ENCODE measurements around the gene GNAI3.

Gene GNAI3

DNA sequence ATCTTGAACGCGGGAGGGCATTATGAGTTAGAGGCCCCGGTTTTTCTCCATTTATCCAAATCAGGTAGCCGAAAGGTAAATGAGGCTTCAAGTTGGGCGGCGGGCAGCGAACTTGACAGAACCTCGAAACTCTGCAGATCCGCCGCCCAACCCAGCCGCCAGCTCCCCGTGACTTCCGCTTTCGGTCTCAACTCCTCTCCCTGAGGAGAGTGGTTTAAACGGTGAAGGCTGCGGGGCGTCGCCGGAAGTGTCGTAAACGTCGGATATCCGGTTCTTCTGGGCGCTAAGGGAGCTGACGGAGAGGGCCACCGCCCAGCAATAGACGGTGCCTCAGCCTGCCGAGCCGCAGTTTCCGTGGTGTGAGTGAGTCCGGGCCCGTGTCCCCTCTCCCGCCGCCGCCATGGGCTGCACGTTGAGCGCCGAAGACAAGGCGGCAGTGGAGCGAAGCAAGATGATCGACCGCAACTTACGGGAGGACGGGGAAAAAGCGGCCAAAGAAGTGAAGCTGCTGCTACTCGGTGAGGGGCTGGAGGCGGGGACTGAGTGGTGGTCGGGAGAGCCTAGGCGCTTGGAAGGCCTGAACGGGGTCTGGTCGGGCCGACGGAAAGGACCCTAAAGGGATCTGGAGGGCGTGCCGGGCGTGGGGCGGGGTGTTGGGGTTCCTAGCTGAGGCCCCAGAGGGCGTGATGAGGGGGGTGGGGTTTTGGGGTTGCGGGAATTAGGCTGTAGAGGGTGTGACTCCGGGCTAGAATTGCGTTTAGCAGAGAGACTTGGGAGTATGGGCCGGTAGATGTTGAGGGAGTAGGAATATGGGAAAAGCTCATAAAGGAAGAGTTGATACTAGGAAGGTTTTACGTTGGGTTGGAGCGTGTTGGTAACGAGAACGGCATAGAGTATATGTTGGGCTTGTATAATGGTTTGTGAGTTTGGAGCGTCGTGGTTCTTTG is at the start of gene GNAI3:
TSS of gene GNAI3 (plus strand) at position 295 of the 947 bp plus-strand sequence. CDS start at position 401, 106 bp downstream.
- DNase-seq = peak; percentile 95

DNA sequence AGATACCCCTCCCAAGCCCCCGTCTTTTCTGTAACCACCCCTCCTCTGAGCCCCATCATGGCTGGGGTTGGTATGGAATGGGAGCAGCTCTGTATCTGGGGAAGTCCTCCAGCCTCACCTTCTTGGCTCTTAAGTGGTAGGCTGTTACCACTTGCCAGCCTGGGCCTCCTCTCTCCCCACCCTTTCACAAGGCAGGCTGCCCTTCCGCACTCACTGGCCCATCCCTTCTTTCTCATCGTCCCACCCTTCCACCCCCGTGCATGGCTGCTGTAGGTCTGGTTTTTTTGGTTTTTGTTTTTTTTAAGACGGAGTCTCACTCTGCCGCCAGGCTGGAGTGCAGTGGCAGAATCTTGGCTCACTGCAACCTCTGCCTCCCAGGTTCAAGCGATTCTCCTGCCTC is 49.3 kb upstream of the GNAI3 start:
- no peak for DNase-seq

DNA sequence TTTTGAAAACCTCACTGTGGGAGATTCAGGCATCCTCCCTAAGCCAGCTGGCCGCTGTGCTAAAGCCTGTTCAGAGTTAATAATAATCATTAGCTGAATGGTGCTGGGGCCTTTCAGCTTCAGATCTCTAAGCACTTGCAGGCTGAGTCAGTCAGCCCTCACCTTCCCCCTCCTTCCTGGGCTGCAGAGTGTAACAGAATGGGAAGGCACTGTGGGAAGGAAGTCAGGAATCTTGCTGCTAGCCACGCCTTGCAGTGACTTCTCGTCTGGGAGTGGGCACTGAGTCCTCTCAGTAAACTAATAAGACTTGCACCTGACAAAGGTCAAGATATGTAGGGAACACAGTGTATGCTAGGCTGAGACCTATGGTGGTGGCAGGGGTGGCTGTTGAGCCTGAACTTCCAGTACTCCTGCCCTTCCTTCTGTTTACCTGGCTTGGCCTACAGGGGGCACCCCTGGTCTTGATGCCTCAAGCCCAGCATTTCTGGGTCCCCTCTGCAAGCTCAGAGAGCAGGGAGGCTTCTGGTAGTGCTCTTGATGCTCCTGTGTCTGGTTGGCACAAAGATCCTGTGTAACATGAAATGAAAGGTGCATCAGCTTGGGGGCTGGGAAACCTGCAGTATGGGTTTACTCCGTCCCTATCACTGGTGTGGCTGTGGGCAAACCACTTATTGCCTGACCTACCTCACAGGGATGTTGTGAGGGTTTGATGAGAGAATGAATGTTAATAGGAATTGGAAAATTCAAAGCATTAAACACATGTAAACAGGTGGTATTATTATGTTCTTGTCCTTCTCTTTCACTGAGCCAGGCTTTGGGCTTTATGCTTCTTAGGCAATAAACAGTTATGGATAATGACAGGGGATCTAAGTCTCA is 48.5 kb upstream of the GNAI3 start:
- DNase-seq = peak; percentile 61

DNA sequence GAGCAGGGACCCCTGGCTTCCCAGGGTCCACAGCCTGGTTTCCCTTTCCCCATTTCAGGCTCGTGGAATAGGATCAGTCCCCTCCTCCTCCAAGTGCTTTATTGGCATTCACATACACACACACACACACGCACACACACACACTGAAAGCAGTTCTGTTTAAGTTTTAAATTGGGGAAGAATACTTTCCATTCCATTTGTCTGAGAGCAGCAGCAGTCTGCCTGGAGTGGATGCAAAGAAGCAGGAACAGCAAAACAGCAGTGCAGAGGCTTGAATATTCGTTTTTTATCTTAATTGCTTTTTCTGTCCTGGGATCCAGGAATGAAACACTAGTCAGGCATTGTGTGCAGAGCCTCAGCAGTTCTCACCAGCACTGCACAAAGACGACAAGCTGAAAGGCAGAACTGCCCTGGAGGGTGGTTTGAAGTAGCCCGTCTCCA is 47.5 kb upstream of the GNAI3 start:
- DNase-seq = no peak

DNA sequence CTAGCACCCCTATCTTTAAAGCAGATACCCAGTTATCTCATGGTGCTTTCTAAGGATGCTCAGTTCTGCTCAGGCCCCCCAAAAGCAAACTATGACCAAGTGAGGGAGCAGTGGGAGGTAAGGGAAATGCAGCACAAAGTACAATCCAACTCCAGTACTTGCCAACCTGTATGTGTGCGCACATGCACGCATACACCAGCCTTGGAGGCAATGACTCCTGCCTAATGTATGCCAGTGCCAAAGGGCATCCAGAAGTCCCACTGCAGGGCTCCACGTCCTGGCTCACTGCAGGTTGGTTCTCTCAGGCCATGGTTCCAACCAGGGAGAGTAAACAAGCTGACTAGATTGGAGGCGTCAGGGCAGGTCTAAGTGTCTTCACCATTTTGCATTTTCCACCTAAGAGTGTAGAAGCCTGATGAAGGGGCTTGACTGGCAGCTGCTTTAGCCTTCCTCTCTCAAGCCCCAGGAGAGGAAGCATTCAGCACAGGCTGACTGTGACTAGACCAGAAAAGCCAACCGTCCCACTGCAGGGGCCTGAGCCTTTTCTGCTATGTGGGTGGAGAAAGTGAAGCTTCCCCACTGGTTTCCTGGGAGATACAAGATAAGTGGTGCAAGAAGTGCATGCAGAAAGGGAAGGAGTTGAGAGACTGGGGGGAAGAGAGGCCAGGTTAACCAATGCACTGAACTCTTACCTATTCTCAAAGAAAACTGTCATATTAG is 46.6 kb upstream of the GNAI3 start:
- no peak for DNase-seq

DNA sequence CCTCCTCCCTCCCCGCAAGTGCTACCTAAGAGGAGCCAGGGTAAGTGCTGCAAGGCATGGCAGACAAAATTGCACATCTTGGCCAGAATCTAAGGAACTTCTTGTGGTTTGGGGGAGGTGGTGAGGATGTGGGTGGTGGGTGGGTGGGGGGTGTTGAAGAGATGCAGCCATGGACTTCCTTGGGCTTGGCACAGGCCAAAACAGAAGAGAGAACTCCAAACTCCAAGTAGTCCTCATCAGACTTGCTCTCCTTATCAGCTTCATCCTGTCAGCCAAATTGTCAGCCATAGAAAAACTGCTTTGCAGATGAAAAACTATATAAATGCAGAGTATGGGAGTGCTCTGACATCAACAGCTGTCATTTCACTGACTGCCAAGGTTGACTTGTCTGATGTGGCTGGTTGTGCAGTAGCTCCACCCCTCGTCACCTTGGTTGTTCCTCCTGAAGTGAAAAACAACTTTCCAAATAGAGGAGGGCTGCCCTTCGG is 46.0 kb upstream of the GNAI3 start:
- no peak for DNase-seq

DNA sequence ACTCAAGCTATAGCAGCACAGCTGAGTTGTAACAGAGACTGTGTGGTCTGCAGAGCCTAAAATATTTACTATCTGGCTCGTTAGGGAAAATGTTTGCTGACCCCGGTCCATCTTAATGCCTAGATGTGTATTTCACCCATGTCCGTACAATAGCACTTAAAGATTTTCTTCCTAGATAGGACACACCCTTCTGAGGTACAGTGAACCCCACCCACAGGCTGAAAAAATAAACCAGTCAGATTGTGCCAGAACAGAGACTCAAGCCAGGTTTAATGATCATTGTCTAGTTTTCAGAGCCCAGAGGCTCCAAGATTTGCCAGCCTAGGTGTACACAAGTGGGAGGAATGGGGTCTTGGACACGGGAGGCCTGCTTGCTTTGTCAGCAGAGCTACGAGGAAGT is 44.5 kb upstream of the GNAI3 start:
- DNase-seq = no peak

DNA sequence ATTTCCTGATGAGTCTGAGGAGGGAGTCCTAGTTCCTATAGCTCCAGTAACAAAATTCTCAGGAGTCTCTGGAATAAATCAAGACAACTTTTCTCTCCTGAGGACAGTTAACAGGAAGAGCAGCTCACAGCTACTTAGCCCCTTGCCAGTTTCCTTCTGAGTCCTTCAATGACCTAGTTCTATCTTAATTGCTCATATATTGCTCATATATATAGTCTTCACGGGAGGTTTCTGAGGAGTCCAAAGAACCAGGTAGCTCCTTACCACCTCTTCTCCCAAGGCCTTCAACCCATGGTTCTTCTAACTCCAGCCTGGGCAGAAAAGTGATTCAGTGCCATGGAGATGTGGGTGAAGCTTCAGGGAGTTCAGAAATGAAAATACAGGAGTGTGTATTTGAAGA is 43.4 kb upstream of the GNAI3 start:
- DNase-seq = no peak

DNA sequence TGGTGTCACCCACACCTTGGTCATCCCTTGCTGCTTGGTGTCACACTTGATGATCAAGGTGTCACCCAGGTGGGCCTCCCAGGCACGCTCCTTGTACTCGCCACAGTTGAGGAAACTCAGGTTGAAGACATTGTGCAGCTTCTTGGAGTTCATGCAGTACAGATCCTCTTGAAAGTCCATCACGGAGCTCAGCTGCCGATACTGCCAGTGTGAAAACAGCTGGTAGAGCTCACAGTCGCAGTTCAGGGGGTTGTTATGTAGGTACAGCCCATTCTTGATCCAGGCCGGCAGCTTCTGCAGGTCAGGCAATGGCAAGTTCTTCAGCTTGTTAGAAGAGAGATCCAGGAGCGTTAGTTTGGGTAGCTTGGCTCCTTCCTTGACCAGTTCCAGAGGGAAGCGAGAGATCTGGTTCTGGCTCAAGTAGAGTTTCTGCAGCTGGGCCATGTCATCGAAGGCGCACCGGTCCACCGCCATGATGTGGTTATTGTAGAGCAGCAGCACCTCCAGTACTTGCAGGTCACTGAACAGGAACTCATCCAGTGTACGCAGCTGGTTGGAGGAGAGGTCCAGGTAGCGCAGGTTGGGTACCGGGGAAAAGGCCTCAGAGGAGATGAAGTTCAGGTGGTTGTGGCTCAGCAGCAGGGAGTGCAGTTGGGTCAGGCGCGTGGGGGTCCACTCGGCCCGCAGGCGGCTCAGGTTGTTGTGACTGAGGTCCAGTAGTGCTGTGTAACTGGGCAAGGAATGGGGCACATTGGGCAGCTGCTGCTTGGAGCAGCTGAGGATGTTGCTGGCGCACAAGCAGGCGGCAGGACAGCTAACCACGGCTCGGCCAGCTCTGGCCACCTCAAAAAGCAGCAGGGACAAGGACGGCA is 40.2 kb upstream of the GNAI3 start:
- no peak for DNase-seq

DNA sequence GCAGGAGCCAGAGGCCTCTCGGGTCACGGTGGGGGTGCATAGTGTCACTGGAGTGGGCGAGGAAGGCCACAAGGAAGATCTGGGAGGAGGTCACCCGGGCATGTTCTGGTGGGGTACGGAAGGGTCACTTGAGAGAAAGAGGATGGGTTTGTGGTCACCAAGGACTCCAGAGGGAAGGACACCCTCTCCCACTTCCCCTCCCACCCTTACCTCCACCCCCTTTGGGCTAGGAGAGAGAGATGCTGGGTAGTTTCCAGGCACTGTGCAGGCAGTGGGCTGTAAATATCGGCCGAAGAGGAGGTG is 39.6 kb upstream of the GNAI3 start:
- DNase-seq = no peak

DNA sequence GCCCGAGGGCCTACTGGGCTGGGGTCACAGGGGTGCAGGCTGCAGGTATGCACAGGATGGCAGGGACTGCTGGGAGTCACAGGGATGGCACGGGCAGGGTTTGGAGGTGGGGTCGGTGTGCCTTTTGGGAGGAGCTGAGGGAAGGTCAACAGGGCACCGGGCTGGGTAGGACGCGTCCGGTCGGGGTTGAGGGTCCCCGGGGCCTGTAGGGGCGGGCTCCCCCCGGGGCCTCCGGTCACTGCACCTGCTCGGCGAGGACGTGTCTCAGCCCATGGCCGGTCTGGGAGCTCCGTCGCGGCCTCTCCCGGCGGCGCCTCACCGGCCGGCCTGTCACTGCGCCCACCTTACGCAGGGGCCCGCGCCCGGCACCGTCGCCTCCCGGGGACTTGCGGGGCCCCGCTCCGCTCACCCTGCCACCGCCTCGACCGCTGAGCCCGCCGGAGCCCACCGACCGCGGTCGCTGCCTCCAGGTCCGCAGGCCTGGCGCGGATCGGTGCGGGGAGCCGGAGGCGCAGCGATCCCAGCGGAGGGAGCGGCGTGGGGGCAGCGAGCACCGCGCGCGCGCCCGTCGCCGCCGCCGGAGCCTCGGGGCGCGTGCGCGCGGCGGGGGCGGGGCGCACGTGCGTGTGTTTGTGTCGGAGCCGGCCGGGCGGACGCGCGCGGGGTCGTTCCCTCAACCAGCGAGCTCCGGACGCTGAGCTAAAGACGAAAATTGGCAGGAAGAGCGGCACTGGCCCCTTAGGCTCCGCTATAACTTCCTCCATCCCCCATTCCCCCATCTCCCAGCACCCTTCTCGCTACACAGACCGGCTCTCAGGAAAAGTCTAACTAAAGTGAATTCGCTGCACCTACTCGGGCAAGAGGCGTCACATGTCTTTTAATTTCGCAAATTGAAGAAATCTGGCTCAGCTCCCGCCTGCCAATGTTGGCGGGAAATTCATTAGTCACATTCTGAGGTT is 39.0 kb upstream of the GNAI3 start, which contains the start of gene AMIGO1:
TSS of gene AMIGO1 (minus strand) at position 552 of the 959 bp plus-strand sequence. CDS start 815 bp downstream, outside the sequence.
- peak; percentile 44 for DNase-seq

DNA sequence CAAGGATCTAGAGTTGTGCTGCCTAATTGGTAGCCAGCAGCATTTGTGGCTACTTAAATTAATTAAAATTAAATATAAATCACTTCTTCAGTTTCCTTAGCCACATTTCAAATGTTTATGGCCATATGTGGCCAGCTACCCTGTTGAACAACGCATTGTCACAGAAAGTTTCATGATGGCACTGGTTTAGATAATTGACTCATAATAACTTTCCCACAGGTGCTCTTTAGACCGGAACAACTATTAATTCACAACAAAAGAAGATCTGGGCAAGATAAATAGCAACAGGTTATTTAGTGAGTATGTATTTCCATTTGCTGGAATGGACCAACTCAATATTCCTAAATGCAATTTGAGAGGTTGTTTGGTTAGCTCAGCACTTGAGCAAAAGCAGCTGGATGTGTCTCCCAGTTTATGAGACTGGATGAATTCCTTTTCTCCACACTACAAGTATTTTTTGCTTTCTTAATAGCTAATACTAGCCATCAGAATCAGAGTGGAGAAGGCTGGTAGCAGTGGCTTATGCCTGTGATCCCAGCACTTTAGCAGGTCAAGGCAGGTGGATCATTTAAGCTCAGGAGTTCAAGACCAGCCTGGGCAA is 35.2 kb upstream of the GNAI3 start:
- DNase-seq = no peak

DNA sequence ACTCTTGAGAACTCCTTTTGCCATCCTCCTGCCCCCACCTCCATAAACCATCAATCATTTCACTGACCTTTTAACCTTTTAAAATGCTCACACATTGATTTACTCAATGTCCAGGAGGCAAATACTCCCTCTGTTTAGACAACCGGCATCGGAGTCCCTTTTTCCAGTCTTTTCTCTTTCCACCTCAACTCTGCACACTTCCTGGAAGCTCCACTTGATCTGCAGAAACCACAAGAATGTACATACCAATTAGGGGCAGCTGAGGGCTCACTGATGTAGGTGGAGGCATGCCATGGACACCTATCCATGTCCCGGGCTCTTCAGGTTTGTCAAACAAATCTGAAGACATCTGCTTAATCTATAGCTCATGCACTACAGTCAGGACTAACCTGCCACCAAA is 33.6 kb upstream of the GNAI3 start:
- no peak for DNase-seq

DNA sequence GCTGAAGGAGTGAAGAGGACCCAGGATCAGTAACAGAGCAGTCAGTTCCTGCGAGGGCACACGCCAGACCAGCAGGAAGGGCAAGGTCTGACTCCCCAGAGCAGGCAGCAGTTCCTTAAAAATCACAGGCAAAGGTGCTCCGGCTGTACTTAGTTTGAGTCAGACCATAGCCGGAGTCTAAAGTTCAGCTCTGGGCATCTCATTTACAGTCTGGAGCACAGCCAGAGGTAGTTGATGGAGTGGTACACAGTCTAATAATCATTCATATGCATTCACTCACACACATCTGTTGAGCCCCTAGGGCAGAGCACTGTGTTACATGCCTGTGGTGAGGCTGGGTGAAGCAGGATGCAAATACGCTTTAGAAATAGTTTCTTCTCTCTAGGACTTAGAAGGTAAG is 31.5 kb upstream of the GNAI3 start:
- DNase-seq = no peak

DNA sequence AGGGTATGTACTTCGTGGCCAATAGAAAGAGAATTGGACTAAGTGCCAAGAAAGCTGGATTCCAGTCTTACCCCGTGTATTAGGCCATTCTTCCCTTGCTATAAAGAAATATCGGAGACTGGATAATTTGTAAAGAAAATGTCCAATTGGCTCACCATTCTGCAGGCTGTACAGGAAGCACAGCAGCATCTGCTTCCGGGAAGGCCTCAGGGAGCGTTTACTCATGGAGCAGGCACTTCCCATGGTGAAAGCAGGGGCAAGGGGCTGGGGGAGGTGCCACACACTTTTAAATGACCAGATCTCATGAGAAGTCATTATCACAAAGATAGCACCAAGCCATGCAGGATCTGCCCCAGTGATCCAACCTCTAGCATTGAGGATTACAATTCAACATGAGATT is 31.1 kb upstream of the GNAI3 start:
- no peak for DNase-seq

DNA sequence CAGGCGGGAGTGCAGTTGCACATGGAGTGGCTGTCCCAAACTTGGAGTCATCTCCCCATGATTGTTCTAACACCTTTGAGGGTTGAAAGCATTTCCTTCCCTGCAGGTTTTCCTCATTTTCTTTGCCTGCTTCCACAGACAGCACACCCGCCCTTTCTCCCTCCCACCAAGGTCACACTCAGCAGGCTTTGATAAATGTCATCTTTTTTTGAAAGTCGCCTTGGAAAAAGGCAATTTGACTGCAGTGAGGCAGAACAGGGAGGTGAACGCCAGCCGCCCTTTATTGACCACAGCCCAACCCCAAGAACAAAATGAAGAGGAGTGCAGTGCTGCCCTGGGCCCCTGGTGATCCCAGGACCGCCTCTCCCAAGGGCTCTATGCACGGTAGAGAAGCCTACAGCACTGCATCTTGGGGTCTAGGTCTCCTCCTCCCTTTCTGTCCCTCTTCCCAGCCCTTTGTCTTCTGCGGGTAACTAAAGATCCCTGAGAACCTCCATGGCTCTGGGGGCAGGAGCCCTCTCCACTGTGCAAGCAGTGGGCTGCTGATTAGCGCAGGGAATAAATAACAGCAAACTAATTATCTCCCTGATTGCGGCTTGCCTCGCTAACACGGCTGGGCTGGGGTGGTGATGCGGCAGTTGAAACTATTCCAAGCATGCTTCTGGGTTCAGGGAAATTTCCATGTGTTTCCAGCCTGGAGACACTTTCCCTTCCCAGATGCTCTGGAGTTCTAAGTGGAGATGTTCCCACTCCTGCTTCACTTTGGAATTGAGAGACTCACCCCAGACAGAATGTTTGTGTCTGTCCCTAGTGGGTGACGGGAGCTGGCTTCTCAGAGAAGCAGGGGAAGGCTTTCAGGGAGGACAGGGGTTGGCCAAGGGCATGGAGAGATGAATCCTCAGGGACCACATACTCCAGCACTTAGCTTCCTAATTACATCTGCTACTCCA is 27.1 kb upstream of the GNAI3 start:
- no peak for DNase-seq

DNA sequence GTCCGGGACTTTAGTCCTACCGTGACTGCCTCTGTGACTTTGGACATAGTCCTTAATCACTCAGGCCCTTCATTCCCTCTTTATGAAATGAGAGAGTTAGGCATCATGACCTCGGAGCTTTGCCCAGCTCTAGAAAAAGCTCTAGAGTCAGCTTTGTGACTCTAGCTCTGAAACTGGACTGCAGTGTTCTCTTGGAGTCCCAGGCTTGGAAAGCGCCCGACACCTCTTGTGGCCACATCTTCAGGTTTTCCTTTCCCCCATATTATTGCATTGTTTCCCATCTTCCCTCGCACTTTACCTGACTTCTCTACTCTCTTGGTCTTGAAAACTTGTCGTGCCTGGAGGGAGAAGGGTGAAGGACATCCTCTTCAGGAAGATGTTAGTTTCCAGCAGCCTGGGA is 26.4 kb upstream of the GNAI3 start:
- DNase-seq = no peak

DNA sequence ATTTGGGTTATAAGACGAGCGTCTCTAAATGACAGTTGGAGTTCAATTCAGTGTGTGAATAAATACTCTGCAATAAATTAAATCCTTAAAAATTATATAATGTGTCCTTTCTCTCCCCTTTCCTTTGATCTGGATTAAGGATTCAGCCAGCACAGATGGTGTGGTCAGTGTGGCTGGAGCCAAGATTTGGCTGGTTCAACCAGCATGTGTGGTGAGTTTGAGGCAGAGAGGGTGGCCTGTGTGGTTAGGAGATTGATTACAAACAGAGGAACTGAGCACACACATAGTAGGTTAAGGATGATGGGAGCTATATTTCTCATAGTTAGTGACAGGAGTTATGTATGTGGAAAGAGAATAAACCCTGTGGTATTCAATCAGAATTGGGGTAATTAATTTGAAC is 24.7 kb upstream of the GNAI3 start:
- no peak for DNase-seq
